ENCODE measurements around the gene DIS3L2. TPM values are rescaled to one million over a fixed set of nuclear protein-coding genes. Genes with fewer than 3 reads are reported as not detected.
A peak's percentile ranks its signal among the peaks of the same experiment; 100 is the strongest.

DIS3L2 gene
- total and polyA plus RNA-seq, 2 of the 4 experiments (the other 2 are of a cell fraction): 14.7 to 19.2 TPM

- TF ChIP-seq MXI1 (IDR thresholded peaks at IDR 0.05; ENCODE audit: borderline replicate concordance, low read depth, low read length): peak; percentile 68; the same call in 1 of the 2 replicates
- TF ChIP-seq MAFK (IDR thresholded peaks at IDR 0.05; ENCODE audit: low read depth, low read length): no peak
- peak overlapping the region; percentile 48; the same call in 1 of the 2 replicates for H3K4me2 ChIP-seq (ENCODE audit: low read depth, low read length)
- H3K36me3 ChIP-seq (ENCODE audit: control insufficient read depth, insufficient read depth, low read length): peaks cover 26% of the 10 kb centered on the region
- no peak overlapping the region for H3K4ac ChIP-seq (ENCODE audit: low read depth, low read length)
- intact Hi-C loops (cut with micrococcal nuclease): no loop called here
- no peak overlapping the region for H2BK15ac ChIP-seq (ENCODE audit: low read depth, low read length)
- H4K20me1 ChIP-seq (ENCODE audit: insufficient read depth, low read length): peaks cover 44% of the 10 kb centered on the region
- H4K8ac ChIP-seq (ENCODE audit: low read depth in 2 of 2, low read length in 2 of 2): no peak overlapping the region
- H3K27me3 ChIP-seq (ENCODE audit: control insufficient read depth, insufficient read depth, low read length): peaks cover 3% of the 10 kb centered on the region; the same call in 1 of the 2 replicates
- no TSS peak for BruUV-seq (replicated peaks)
- H2BK120ac ChIP-seq (ENCODE audit: low read depth, low read length): no peak overlapping the region
- H4K5ac ChIP-seq (ENCODE audit: low read depth, low read length): no peak overlapping the region
- in situ Hi-C loops (cut with MboI; ENCODE audit: low sequenced_read_pairs): no loop called here
- no peak overlapping the region for H2BK5ac ChIP-seq (ENCODE audit: low read depth, low read length, poor library complexity, severe bottlenecking)
- H3K79me1 ChIP-seq (ENCODE audit: low read depth in 1 of 2, low read length in 2 of 2): no peaks in the 10 kb centered on the region; a peak in 2 of 4 replicates
- H3K14ac ChIP-seq (replicated peaks; ENCODE audit: low read depth, low read length): no peak overlapping the region
- peaks cover 3% of the 10 kb centered on the region; the same call in 1 of the 2 replicates for H3K4me1 ChIP-seq (ENCODE audit: control insufficient read depth, insufficient read depth, low read length)
- peaks cover 15% of the 10 kb centered on the region; the same call in 1 of the 2 replicates for H3K9me1 ChIP-seq (ENCODE audit: insufficient read depth, low read length)
- WGBS, 2 experiments (ENCODE audit: extremely low coverage in 2 of 2, insufficient read length in 1 of 2): 0% methylated on average over 1 of the region's 3 CpGs; no CpG with 5 or more reads in 1 of the 2 experiments
- no peaks in the 10 kb centered on the region for H3K9me3 ChIP-seq (ENCODE audit: control insufficient read depth, insufficient read depth, low read length)
- POLR2A ChIA-PET (ENCODE audit: unreplicated experiment): no interaction called here
- no peak overlapping the region for H4K91ac ChIP-seq (ENCODE audit: insufficient read depth, low read depth, low read length)
- CTCF ChIA-PET: interaction anchor here (0.6 to 0.7 kb wide), 2 partner anchors 135 to 150 kb away, joined by 3 read pairs; no protein-coding TSS in a partner anchor
- no peak overlapping the region for H3K4me3 ChIP-seq (ENCODE audit: insufficient read depth, low read depth, low read length)
- H2BK20ac ChIP-seq (ENCODE audit: low read depth, low read length): no peak overlapping the region
- H3K9ac ChIP-seq (ENCODE audit: low read depth, low read length): no peak overlapping the region
- H2AFZ ChIP-seq (replicated peaks; ENCODE audit: low read length, poor library complexity): peak overlapping the region; percentile 0
- no peak overlapping the region for H2AK9ac ChIP-seq (replicated peaks; ENCODE audit: low read depth, low read length, poor library complexity)
- no peak overlapping the region for H3K27ac ChIP-seq (ENCODE audit: insufficient read depth, low read length)
- no peak overlapping the region for H3K18ac ChIP-seq (ENCODE audit: low read depth, low read length)
- no peak overlapping the region; the same call in 1 of the 2 replicates for H2AK5ac ChIP-seq (ENCODE audit: low read depth, low read length)
- H3K56ac ChIP-seq (ENCODE audit: extremely low read depth, insufficient read depth, low read length): no peak overlapping the region
- dilution Hi-C loops (cut with HindIII; ENCODE audit: low sequenced_read_pairs, unreplicated experiment): no loop called here
- DNase-seq: peak; percentile 93
- ATAC-seq (ENCODE audit: low read depth): peak; percentile 100
- no peak overlapping the region for H3K23ac ChIP-seq (ENCODE audit: low read depth, low read length)
Observed at GRCh38 chr2:232260075-232260474, 298.6 kb downstream of the DIS3L2 start.
